NCI-H187 treated with DMSO at 0.1 percent for 48 hours (cell line): Measurements from ENCODE around the gene KIF5C.
"Not testable (repeated sequence)": the region's sequence is repeated elsewhere in the genome, so short reads cannot be mapped to it uniquely, and the experiment has no call there.

Experiments
- DNase-seq: peaks from one replicate; lab custom pipeline; 2025; lab: John Stamatoyannopoulos, UW

KIF5C gene

GRCh38 chr2:148874868-148875341, at the start of gene KIF5C:
Gene KIF5C (plus strand): TSS chr2:148875227. CDS start chr2:148875618, 391 bp downstream.
- DNase-seq = no peak

GRCh38 chr2:148826791-148827190, 48.2 kb upstream of the KIF5C start:
- no peak for DNase-seq

GRCh38 chr2:148828941-148829340, 46.1 kb upstream of the KIF5C start:
- DNase-seq = no peak

GRCh38 chr2:148829618-148830017, 45.4 kb upstream of the KIF5C start:
- no peak for DNase-seq

GRCh38 chr2:148832637-148833036, 42.4 kb upstream of the KIF5C start:
- DNase-seq = no peak

GRCh38 chr2:148842050-148842449, 33.0 kb upstream of the KIF5C start:
- DNase-seq = no peak

GRCh38 chr2:148848146-148848545, 26.9 kb upstream of the KIF5C start:
- DNase-seq = no peak

GRCh38 chr2:148853458-148853857, 21.6 kb upstream of the KIF5C start:
- DNase-seq = no peak

GRCh38 chr2:148860037-148860436, 15.0 kb upstream of the KIF5C start:
- no peak for DNase-seq

GRCh38 chr2:148861367-148861766, 13.7 kb upstream of the KIF5C start:
- DNase-seq = no peak

GRCh38 chr2:148862478-148862877, 12.5 kb upstream of the KIF5C start:
- DNase-seq = not testable (repeated sequence)

- no peak for DNase-seq
Observed at GRCh38 chr2:148865512-148865911, 9.5 kb upstream of the KIF5C start.

GRCh38 chr2:148866091-148866490, 8.9 kb upstream of the KIF5C start:
- DNase-seq = no peak

- no peak for DNase-seq
Observed at GRCh38 chr2:148867079-148867769, 7.8 kb upstream of the KIF5C start.

GRCh38 chr2:148875387-148876051, 492 bp downstream of the KIF5C start:
- DNase-seq = no peak

- no peak for DNase-seq
Observed at GRCh38 chr2:148876202-148876594, 1.2 kb downstream of the KIF5C start.

GRCh38 chr2:148876595-148877402, 1.8 kb downstream of the KIF5C start:
- DNase-seq = no peak

- no peak for DNase-seq
Observed at GRCh38 chr2:148877403-148877740, 2.3 kb downstream of the KIF5C start.

GRCh38 chr2:148880636-148881035, 5.6 kb downstream of the KIF5C start:
- no peak for DNase-seq

GRCh38 chr2:148882051-148882450, 7.0 kb downstream of the KIF5C start:
- no peak for DNase-seq

- DNase-seq = no peak
Observed at GRCh38 chr2:148885209-148885608, 10.2 kb downstream of the KIF5C start.

GRCh38 chr2:148885988-148886387, 11.0 kb downstream of the KIF5C start:
- DNase-seq = no peak
